Measurements from ENCODE around the gene HYKK.

- TF ChIP-seq, protein P1, sequence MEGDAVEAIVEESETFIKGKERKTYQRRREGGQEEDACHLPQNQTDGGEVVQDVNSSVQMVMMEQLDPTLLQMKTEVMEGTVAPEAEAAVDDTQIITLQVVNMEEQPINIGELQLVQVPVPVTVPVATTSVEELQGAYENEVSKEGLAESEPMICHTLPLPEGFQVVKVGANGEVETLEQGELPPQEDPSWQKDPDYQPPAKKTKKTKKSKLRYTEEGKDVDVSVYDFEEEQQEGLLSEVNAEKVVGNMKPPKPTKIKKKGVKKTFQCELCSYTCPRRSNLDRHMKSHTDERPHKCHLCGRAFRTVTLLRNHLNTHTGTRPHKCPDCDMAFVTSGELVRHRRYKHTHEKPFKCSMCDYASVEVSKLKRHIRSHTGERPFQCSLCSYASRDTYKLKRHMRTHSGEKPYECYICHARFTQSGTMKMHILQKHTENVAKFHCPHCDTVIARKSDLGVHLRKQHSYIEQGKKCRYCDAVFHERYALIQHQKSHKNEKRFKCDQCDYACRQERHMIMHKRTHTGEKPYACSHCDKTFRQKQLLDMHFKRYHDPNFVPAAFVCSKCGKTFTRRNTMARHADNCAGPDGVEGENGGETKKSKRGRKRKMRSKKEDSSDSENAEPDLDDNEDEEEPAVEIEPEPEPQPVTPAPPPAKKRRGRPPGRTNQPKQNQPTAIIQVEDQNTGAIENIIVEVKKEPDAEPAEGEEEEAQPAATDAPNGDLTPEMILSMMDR (conservative IDR thresholded peaks at IDR 0.05): no peak
- no peak for TF ChIP-seq EZH2 (IDR thresholded peaks at IDR 0.05; ENCODE audit: low read depth)
Measured at GRCh38 chr15:78492872-78493271, 14.5 kb upstream of the HYKK start.

Data from PC-9 (cell line).